HepG2 (cell line): Measurements from ENCODE around the gene DNAJC18. TPM values are rescaled to one million over a fixed set of nuclear protein-coding genes. Genes with fewer than 3 reads are reported as not detected.

Experiments used
- ARID2 ChIP-seq: sonication (generic); formaldehyde crosslinking; IDR thresholded peaks from 2 replicates; pipeline ENCODE4 v1.8.1; 2022; ENCODE audit warnings: mild to moderate bottlenecking, missing genetic modification reagents, borderline replicate concordance
- ATF4 ChIP-seq, 2 experiments: fragments of 450-650 bp in 1 of 2; sonication (generic) in 1 of 2; formaldehyde crosslinking; IDR thresholded peaks; 2 replicates each; pipeline versions ENCODE4 v1.5.0 to v1.8.0; 2020 to 2022; ENCODE audit warnings: mild to moderate bottlenecking in 1 of 2, missing genetic modification reagents in 1 of 2
- HIVEP1 ChIP-seq: sonication (generic); formaldehyde crosslinking; IDR thresholded peaks from 2 replicates; pipeline ENCODE4 v1.4.0; 2020; ENCODE audit warnings: mild to moderate bottlenecking, missing genetic modification reagents
- KIAA2018 ChIP-seq: sonication (generic); formaldehyde crosslinking; IDR thresholded peaks from 2 replicates; pipeline ENCODE4 v1.5.0; 2020; ENCODE audit warnings: mild to moderate bottlenecking, missing genetic modification reagents, borderline replicate concordance
- ZNF512B ChIP-seq: sonication (generic); formaldehyde crosslinking; IDR thresholded peaks from 2 replicates; pipeline ENCODE4 v1.5.1; 2020; ENCODE audit warnings: missing genetic modification reagents, mild to moderate bottlenecking, borderline replicate concordance
- ZNF513 ChIP-seq: sonication (generic); formaldehyde crosslinking; conservative IDR thresholded peaks from 2 replicates; pipeline ENCODE4 v1.5.0; 2020; ENCODE audit warnings: missing genetic modification reagents
- polyA plus RNA-seq, 8 experiments: library from polyadenylated mRNA; depleted of rRNA in 3 of 8; stranded (reverse) in 7 of 8; unstranded in 1 of 8; fragments of >200 nt; fragmentation: Illumina TruSeq in 4 of 8; extraction: Trizol in 4 of 8; gene quantifications; 2 replicates each; pipeline versions ENCODE4 v1.2.1 to v1.2.3, GENCODE V29; 2011 to 2016; ENCODE audit warnings: low read depth in 4 of 8, missing spikeins in 1 of 8, mixed read lengths in 1 of 8; ENCODE audit not compliant: insufficient read depth in 1 of 8
- total RNA-seq, 5 experiments: library from RNA; depleted of rRNA; stranded (reverse); fragments of >200 nt; fragmentation: Illumina TruSeq; extraction: Trizol; gene quantifications; 2 replicates each; pipeline ENCODE4 v1.2.3, GENCODE V29; 2016; ENCODE audit warnings: low read depth in 1 of 5

Gene DNAJC18
- total and polyA plus RNA-seq, 2 of the 13 experiments (the other 11 are each of a cell fraction or from before 2014, with no cell fraction given), result 6.5 to 6.6 TPM

- TF ChIP-seq KIAA2018 (CRISPR knock-in tag) (no peak), ZNF513 (no peak), HIVEP1 (CRISPR knock-in tag) (peak; percentile 70), ARID2 (no peak), ATF4 (CRISPR knock-in tag; IDR thresholded peaks at IDR 0.05) (0 out of 4 replicates have a peak, but pooled peaks of 1 of the 2 experiments have one; percentile 31), ZNF512B (CRISPR knock-in tag) (no peak)
Measured at GRCh38 chr5:139439013-139439903, at the start of gene DNAJC18 (continued).
